Measurements from ENCODE around the gene CLRN3. TPM values are rescaled to one million over a fixed set of nuclear protein-coding genes. Genes with fewer than 3 reads are reported as not detected.
A peak's percentile ranks its signal among the peaks of the same experiment; 100 is the strongest.

The CLRN3 gene
- total RNA-seq, 1 donor from 2014 or later, result 0.52 TPM

DNA sequence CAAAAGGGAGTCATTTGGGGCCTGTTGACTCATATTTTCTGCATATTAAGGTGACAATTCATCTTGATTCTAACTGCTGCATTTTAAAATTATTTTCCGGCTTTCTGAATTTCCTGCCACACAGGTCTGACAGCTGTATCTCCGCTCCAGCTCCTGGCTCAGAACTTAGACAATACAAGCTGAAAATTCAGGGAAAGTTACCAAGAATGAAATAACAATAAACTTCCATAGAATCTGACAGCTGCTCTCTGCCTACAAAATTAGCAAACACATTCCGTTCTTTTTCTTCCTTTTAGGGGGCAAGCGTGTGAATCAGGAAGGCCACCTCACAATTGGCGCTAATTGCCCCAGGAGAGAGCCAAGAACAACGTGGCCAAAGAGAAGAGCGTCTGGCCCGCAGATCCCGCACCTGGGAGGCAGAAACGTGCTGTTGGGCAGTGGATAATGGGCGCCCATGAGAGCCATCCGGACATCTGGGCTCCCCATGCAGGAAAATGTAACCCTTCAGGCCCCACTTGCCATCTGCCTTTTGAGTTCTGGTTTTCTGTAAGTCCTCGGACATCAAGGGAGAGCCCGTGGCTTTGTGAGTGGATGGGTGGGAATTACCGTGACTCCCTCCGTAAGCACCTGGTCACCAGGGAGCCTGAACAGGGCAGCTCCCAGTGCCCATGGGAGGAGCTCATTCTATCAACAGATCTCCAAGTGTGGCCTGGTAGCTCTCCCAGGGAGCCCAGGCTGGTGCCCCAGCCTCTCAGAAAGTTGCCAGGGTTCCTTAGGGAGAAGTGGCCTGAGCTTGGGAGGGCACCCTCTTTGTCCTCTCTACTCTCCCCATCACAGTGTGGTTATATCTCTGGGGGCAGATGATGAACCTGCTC lies 5.0 kb downstream of the CLRN3 start:
- Histone ChIP-seq H3K27me3 (ENCODE audit: control insufficient read depth in 3 of 3, insufficient read depth in 3 of 3, low read length in 3 of 3) (peaks cover 5 to 24% (median 17%) of the 10 kb centered on the region in 3 donors), H3K4me1 (ENCODE audit: control insufficient read depth in 3 of 3, insufficient read depth in 3 of 3, low read length in 3 of 3) (peaks cover 2 to 4% (median 3%) of the 10 kb centered on the region in 3 donors), H3K4me3 (ENCODE audit: low read length in 3 of 3) (no peak overlapping the region), H3K9ac (ENCODE audit: low read depth in 1 of 3, low read length in 3 of 3) (no peak overlapping the region), H3K9me3 (ENCODE audit: control insufficient read depth in 3 of 3, low read length in 3 of 3) (no peaks in the 10 kb centered on the region), H3K36me3 (ENCODE audit: control insufficient read depth in 3 of 3, insufficient read depth in 3 of 3, low read length in 3 of 3) (no peaks in the 10 kb centered on the region), H3K27ac (ENCODE audit: low read depth, low read length) (no peak overlapping the region)

DNA sequence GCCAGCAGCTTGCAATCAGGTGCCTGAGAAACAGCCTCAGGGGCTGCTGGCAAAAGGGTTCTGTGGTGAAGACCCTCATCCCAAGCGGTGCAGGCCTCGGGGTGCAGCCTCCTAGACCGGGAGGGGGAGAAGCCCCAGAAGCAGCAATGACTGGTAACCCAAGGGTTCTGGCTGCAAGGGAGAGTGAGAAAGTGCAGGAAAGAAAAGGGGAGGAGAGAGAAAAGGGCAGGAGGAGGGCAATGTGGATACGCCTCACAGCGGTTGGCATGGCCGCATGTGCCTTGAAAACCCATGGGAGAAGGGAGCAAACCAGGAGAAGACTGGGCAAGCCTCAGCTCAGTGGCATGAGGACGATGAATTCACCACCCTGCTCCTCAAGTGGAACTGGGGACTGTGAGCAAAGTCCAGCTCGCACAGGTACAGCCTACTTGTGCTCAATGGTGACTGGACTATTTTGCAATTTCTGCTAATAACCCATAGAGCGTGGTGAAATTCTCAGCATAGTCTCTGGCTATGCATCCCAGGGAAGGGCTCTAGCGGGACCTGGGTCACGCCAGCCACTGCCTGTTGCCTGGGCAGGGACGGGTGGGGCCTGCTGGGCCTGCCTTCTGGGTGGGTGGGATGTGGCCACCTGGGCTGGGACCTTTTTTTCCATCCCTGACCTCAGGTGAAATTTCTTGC lies 6.2 kb downstream of the CLRN3 start:
- Histone ChIP-seq H3K27me3 (ENCODE audit: control insufficient read depth in 3 of 3, insufficient read depth in 3 of 3, low read length in 3 of 3) (peaks cover 5 to 24% (median 17%) of the 10 kb centered on the region in 3 donors), H3K36me3 (ENCODE audit: control insufficient read depth in 3 of 3, insufficient read depth in 3 of 3, low read length in 3 of 3) (no peaks in the 10 kb centered on the region), H3K9me3 (ENCODE audit: control insufficient read depth in 3 of 3, low read length in 3 of 3) (no peaks in the 10 kb centered on the region), H3K4me1 (ENCODE audit: control insufficient read depth in 3 of 3, insufficient read depth in 3 of 3, low read length in 3 of 3) (peaks cover 2 to 4% (median 3%) of the 10 kb centered on the region in 3 donors), H3K27ac (ENCODE audit: low read depth, low read length) (no peak overlapping the region), H3K4me3 (ENCODE audit: low read length in 3 of 3) (no peak overlapping the region), H3K9ac (ENCODE audit: low read depth in 1 of 3, low read length in 3 of 3) (no peak overlapping the region)

GRCh38 chr10:127884501-127884900 lies 8.2 kb downstream of the CLRN3 start:
- H3K4me3 ChIP-seq (ENCODE audit: low read length in 3 of 3), result no peak overlapping the region
- H3K9me3 ChIP-seq (ENCODE audit: control insufficient read depth in 3 of 3, low read length in 3 of 3), result no peaks in the 10 kb centered on the region
- peaks cover under 1 to 18% (median 17%) of the 10 kb centered on the region in 3 donors for H3K27me3 ChIP-seq (ENCODE audit: control insufficient read depth in 3 of 3, insufficient read depth in 3 of 3, low read length in 3 of 3)
- no peak overlapping the region for H3K27ac ChIP-seq (ENCODE audit: low read depth, low read length)
- H3K4me1 ChIP-seq (ENCODE audit: control insufficient read depth in 3 of 3, insufficient read depth in 3 of 3, low read length in 3 of 3), result peaks cover 0 to 4% (median 2%) of the 10 kb centered on the region in 3 donors
- H3K9ac ChIP-seq (ENCODE audit: low read depth in 1 of 3, low read length in 3 of 3), result no peak overlapping the region
- H3K36me3 ChIP-seq (ENCODE audit: control insufficient read depth in 3 of 3, insufficient read depth in 3 of 3, low read length in 3 of 3), result no peaks in the 10 kb centered on the region

GRCh38 chr10:127883516-127883915 lies 9.2 kb downstream of the CLRN3 start:
- H3K4me1 ChIP-seq (ENCODE audit: control insufficient read depth in 3 of 3, insufficient read depth in 3 of 3, low read length in 3 of 3), result peaks cover 0 to 4% (median 2%) of the 10 kb centered on the region in 3 donors
- H3K36me3 ChIP-seq (ENCODE audit: control insufficient read depth in 3 of 3, insufficient read depth in 3 of 3, low read length in 3 of 3), result no peaks in the 10 kb centered on the region

DNA sequence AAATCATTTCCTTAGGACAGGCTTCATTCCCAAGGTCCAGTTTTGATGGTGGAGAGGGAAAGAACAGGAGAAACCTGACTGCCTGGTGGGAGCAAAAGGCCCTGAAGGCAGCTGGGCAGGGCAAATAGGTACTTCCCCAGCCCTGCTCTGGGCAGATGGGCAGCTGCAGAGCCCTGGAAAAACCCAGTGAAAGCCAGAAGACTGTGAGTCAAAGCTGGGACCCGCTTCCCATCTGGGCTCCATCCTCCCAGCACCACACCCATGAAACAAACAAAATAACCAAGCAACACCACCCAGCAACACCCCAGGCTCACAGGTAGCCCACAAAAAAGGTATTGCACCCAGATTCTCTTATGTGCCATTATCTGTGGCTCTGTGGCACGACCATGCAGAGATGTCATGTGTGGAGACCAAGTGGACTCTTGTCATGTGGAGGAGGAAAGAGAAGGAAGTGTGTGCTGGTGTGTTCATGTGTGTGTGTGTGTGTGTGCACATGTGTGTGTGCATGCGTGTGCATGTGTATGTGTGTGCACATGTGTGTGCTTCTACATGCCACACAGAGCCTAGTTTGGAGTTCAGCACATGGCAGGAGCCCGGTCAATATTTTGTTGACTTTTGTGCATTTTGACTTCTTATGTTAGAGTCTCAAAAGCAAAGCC lies 9.8 kb downstream of the CLRN3 start:
- peaks cover 0 to 4% (median 2%) of the 10 kb centered on the region in 3 donors for H3K4me1 ChIP-seq (ENCODE audit: control insufficient read depth in 3 of 3, insufficient read depth in 3 of 3, low read length in 3 of 3)
- no peaks in the 10 kb centered on the region for H3K9me3 ChIP-seq (ENCODE audit: control insufficient read depth in 3 of 3, low read length in 3 of 3)
- no peak overlapping the region for H3K4me3 ChIP-seq (ENCODE audit: low read length in 3 of 3)
- no peak overlapping the region for H3K27ac ChIP-seq (ENCODE audit: low read depth, low read length)
- H3K9ac ChIP-seq (ENCODE audit: low read depth in 1 of 3, low read length in 3 of 3), result no peak overlapping the region
- H3K36me3 ChIP-seq (ENCODE audit: control insufficient read depth in 3 of 3, insufficient read depth in 3 of 3, low read length in 3 of 3), result no peaks in the 10 kb centered on the region
- peaks cover 0 to 12% (median 9%) of the 10 kb centered on the region in 3 donors for H3K27me3 ChIP-seq (ENCODE audit: control insufficient read depth in 3 of 3, insufficient read depth in 3 of 3, low read length in 3 of 3)

More at GRCh38 chr10:127883516-127883915, 9.2 kb downstream of the CLRN3 start:
- Histone ChIP-seq H3K27me3 (ENCODE audit: control insufficient read depth in 3 of 3, insufficient read depth in 3 of 3, low read length in 3 of 3) (peaks cover 0 to 14% (median 11%) of the 10 kb centered on the region in 3 donors), H3K9ac (ENCODE audit: low read depth in 1 of 3, low read length in 3 of 3) (no peak overlapping the region), H3K4me3 (ENCODE audit: low read length in 3 of 3) (no peak overlapping the region), H3K27ac (ENCODE audit: low read depth, low read length) (no peak overlapping the region), H3K9me3 (ENCODE audit: control insufficient read depth in 3 of 3, low read length in 3 of 3) (no peaks in the 10 kb centered on the region)

DNA sequence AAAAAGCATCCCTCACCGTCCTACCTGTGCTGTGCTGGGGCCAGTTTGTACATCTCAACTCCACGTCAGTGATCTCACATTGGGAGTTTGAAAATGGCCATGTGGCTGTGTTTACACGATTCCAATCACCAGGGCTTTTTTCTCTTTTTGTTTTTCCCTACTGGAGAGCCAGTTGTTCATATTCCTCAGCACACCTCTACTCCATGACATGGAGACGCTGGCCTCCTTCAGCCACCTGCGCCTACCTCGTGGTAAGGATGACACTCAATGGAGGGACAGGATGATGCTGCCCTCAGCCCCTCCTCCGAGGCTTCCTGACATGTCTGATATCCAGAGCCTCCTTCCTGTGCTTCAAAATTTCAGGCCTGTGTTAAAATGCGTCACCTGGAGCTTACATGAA lies 10.3 kb downstream of the CLRN3 start:
- no peaks in the 10 kb centered on the region for H3K9me3 ChIP-seq (ENCODE audit: control insufficient read depth in 3 of 3, low read length in 3 of 3)

GRCh38 chr10:127881262-127881661 lies 11.5 kb downstream of the CLRN3 start:
- H3K9ac ChIP-seq (ENCODE audit: low read depth in 1 of 3, low read length in 3 of 3), result no peak overlapping the region
- H3K4me1 ChIP-seq (ENCODE audit: control insufficient read depth in 3 of 3, insufficient read depth in 3 of 3, low read length in 3 of 3), result peaks cover 0 to 4% (median 0%) of the 10 kb centered on the region in 3 donors
- H3K27me3 ChIP-seq (ENCODE audit: control insufficient read depth in 3 of 3, insufficient read depth in 3 of 3, low read length in 3 of 3), result peaks cover 0 to 2% (median 2%) of the 10 kb centered on the region in 3 donors
- peak overlapping the region; percentile 49 for H3K27ac ChIP-seq (ENCODE audit: low read depth, low read length)
- H3K36me3 ChIP-seq (ENCODE audit: control insufficient read depth in 3 of 3, insufficient read depth in 3 of 3, low read length in 3 of 3), result no peaks in the 10 kb centered on the region
- no peaks in the 10 kb centered on the region for H3K9me3 ChIP-seq (ENCODE audit: control insufficient read depth in 3 of 3, low read length in 3 of 3)
- no peak overlapping the region for H3K4me3 ChIP-seq (ENCODE audit: low read length in 3 of 3)

More for the DNA sequence above, 10.3 kb downstream of the CLRN3 start:
- Histone ChIP-seq H3K36me3 (ENCODE audit: control insufficient read depth in 3 of 3, insufficient read depth in 3 of 3, low read length in 3 of 3) (no peaks in the 10 kb centered on the region), H3K9ac (ENCODE audit: low read depth in 1 of 3, low read length in 3 of 3) (no peak overlapping the region), H3K27me3 (ENCODE audit: control insufficient read depth in 3 of 3, insufficient read depth in 3 of 3, low read length in 3 of 3) (peaks cover 0 to 7% (median 6%) of the 10 kb centered on the region in 3 donors), H3K4me3 (ENCODE audit: low read length in 3 of 3) (no peak overlapping the region), H3K27ac (ENCODE audit: low read depth, low read length) (no peak overlapping the region), H3K4me1 (ENCODE audit: control insufficient read depth in 3 of 3, insufficient read depth in 3 of 3, low read length in 3 of 3) (peaks cover 0 to 4% (median 0%) of the 10 kb centered on the region in 3 donors)

DNA sequence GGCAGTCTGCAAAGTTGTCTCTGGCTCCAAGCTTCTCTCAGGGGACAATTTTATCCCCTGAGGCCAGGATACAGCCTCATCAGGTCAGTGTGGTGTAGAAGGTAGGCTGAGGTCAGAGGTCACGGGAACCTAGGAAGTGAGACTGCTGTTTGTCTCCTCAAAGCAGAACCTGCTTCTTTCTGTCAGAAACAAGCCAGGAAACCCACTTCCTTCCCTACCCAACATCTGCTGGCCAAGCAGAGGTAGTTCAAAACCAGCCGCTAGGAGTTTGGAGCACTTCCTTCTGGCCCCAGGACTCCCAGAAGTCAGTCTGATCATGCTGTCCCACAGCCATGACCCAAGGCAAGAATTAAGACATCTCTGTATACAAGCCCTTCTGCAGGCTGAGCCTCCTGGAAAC lies 12.2 kb downstream of the CLRN3 start:
- Histone ChIP-seq H3K27ac (ENCODE audit: low read depth, low read length) (no peak overlapping the region), H3K4me1 (ENCODE audit: control insufficient read depth in 3 of 3, insufficient read depth in 3 of 3, low read length in 3 of 3) (peaks cover 0 to 4% (median 0%) of the 10 kb centered on the region in 3 donors), H3K9me3 (ENCODE audit: control insufficient read depth in 3 of 3, low read length in 3 of 3) (no peaks in the 10 kb centered on the region), H3K4me3 (ENCODE audit: low read length in 3 of 3) (no peak overlapping the region), H3K36me3 (ENCODE audit: control insufficient read depth in 3 of 3, insufficient read depth in 3 of 3, low read length in 3 of 3) (no peaks in the 10 kb centered on the region), H3K27me3 (ENCODE audit: control insufficient read depth in 3 of 3, insufficient read depth in 3 of 3, low read length in 3 of 3) (peaks cover 0 to 2% (median 0%) of the 10 kb centered on the region in 3 donors), H3K9ac (ENCODE audit: low read depth in 1 of 3, low read length in 3 of 3) (no peak overlapping the region)

DNA sequence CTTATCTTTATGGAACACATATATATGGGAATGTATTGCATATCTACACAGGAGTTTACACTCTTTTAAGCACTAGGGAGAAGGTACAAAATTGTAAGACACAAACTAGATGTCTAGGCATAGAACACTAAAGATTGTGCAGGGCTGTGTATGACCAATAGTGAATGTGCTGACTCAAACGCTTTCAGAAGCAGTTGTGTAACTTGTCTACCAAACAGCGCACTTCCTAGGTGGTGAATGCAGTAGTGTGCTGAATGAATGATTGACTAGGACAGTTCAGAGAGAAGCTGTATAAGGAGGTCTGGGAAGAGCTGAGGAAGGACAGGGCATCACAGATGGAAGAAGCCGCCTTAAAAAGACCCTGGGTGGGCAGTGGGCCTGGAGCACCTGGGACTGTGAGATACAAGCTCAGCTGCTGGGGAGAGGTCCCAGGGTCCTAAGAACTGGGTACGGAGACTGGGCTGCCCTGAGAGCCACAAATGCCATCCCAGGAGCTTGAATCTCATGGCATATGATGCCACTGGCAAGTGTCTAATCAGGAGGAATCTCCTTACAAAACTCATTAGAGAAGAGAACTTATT lies 14.2 kb downstream of the CLRN3 start:
- H3K4me3 ChIP-seq (ENCODE audit: low read length in 3 of 3), result no peak overlapping the region
- no peaks in the 10 kb centered on the region for H3K36me3 ChIP-seq (ENCODE audit: control insufficient read depth in 3 of 3, insufficient read depth in 3 of 3, low read length in 3 of 3)
- H3K9ac ChIP-seq (ENCODE audit: low read depth in 1 of 3, low read length in 3 of 3), result no peak overlapping the region
- peaks cover 0 to 4% (median 0%) of the 10 kb centered on the region in 3 donors for H3K4me1 ChIP-seq (ENCODE audit: control insufficient read depth in 3 of 3, insufficient read depth in 3 of 3, low read length in 3 of 3)
- no peaks in the 10 kb centered on the region for H3K9me3 ChIP-seq (ENCODE audit: control insufficient read depth in 3 of 3, low read length in 3 of 3)
- peaks cover 0 to 2% (median 0%) of the 10 kb centered on the region in 3 donors for H3K27me3 ChIP-seq (ENCODE audit: control insufficient read depth in 3 of 3, insufficient read depth in 3 of 3, low read length in 3 of 3)
- no peak overlapping the region for H3K27ac ChIP-seq (ENCODE audit: low read depth, low read length)
